ENCODE results near the gene STMN1. TPM values are rescaled to one million over a fixed set of nuclear protein-coding genes. Genes with fewer than 3 reads are reported as not detected.

The STMN1 gene
- total and polyA plus RNA-seq, 10 donors = 40.3 to 174 (median 48.3) TPM

- Histone ChIP-seq H3K9me3 (no peaks in the 10 kb centered on the region), H3K27me3 (replicated peaks in 1 of 7) (peaks cover 0 to 5% (median 0%) of the 10 kb centered on the region in 7 donors), H3K27ac (no peak overlapping the region), H3K36me3 (peaks cover 0 to 10% (median 0%) of the 10 kb centered on the region in 6 donors), H3K4me3 (no peak overlapping the region), H3K4me1 (peaks cover 10 to 43% (median 24%) of the 10 kb centered on the region in 6 donors)
- WGBS, 5 donors = 84 to 95% (median 93%) methylated on average over 6 of the region's 6 CpGs
- TF ChIP-seq POLR2AphosphoS5 (IDR thresholded peaks at IDR 0.05) = no peak
- no peak for TF ChIP-seq POLR2A (IDR thresholded peaks at IDR 0.05)
- TF ChIP-seq CTCF (IDR thresholded peaks at IDR 0.05 in 8 of 11, conservative IDR thresholded peaks at IDR 0.05 in 3 of 11) = no peak
- no peak for DNase-seq
- intact Hi-C loops (cut with DNase I; ENCODE audit: low total_unique reads) = no loop called here
Measured at GRCh38 chr1:25907601-25908000, 1.4 kb upstream of the STMN1 start.

- DNase-seq = no peak
- Histone ChIP-seq H3K27me3 (replicated peaks in 1 of 7) (peaks cover 0 to 5% (median 0%) of the 10 kb centered on the region in 7 donors), H3K9me3 (no peaks in the 10 kb centered on the region), H3K4me3 (peak overlapping the region; percentile 67 to 94 (median 84)), H3K4me1 (peaks cover 10 to 43% (median 24%) of the 10 kb centered on the region in 6 donors), H3K27ac (peak overlapping the region in 5 of 8 donors; percentile 71 to 81 (median 80)), H3K36me3 (peaks cover 0 to 19% (median 0%) of the 10 kb centered on the region in 6 donors)
- TF ChIP-seq POLR2A (IDR thresholded peaks at IDR 0.05) (no peak), CTCF (IDR thresholded peaks at IDR 0.05 in 8 of 11, conservative IDR thresholded peaks at IDR 0.05 in 3 of 11) (no peak), POLR2AphosphoS5 (IDR thresholded peaks at IDR 0.05) (no peak)
- WGBS, 5 donors = 19 to 62% (median 23%) methylated on average over 6 to 34 of the region's 34 CpGs
- intact Hi-C loops (cut with DNase I; ENCODE audit: low total_unique reads) = no loop called here
Measured at GRCh38 chr1:25906644-25907300, 553 bp upstream of the STMN1 start.

GRCh38 chr1:25904943-25905679 is 1.1 kb downstream of the STMN1 start:
- intact Hi-C loops (cut with DNase I; ENCODE audit: low total_unique reads) = no loop called here
- Histone ChIP-seq H3K36me3 (peaks cover 0 to 35% (median 6%) of the 10 kb centered on the region in 6 donors), H3K27me3 (replicated peaks in 1 of 7) (peaks cover 0 to 5% (median 0%) of the 10 kb centered on the region in 7 donors), H3K27ac (peak overlapping the region in 7 of 8 donors; percentile 41 to 81 (median 79)), H3K4me1 (peaks cover 10 to 43% (median 24%) of the 10 kb centered on the region in 6 donors), H3K9me3 (no peaks in the 10 kb centered on the region), H3K4me3 (peak overlapping the region; percentile 67 to 94 (median 84))
- peak in 1 of 11 experiments; percentile 15 for TF ChIP-seq CTCF (IDR thresholded peaks at IDR 0.05 in 8 of 11, conservative IDR thresholded peaks at IDR 0.05 in 3 of 11)
- TF ChIP-seq POLR2AphosphoS5 (IDR thresholded peaks at IDR 0.05) = peak in 2 of 3 donors; percentile 39 to 50
- TF ChIP-seq POLR2A (IDR thresholded peaks at IDR 0.05) = no peak
- peak; percentile 98 for DNase-seq
- 0 to 3% (median 1%) methylated on average over 19 to 34 of the region's 34 CpGs for WGBS, 5 donors

- peaks cover 0 to 46% (median 12%) of the 10 kb centered on the region in 6 donors for H3K36me3 ChIP-seq
- no peaks in the 10 kb centered on the region for H3K9me3 ChIP-seq
- H3K27me3 ChIP-seq (replicated peaks in 1 of 7) = peaks cover 0 to 5% (median 0%) of the 10 kb centered on the region in 7 donors
- DNase-seq = no peak
- TF ChIP-seq POLR2AphosphoS5 (IDR thresholded peaks at IDR 0.05) = no peak
- no peak for TF ChIP-seq CTCF (IDR thresholded peaks at IDR 0.05 in 8 of 11, conservative IDR thresholded peaks at IDR 0.05 in 3 of 11)
- no peak for TF ChIP-seq POLR2A (IDR thresholded peaks at IDR 0.05)
- WGBS, 5 donors = 70 to 80% (median 78%) methylated on average over 3 of the region's 3 CpGs
- no peak overlapping the region for H3K27ac ChIP-seq
- no peak overlapping the region for H3K4me3 ChIP-seq
- peaks cover 10 to 43% (median 24%) of the 10 kb centered on the region in 6 donors for H3K4me1 ChIP-seq
- intact Hi-C loops (cut with DNase I; ENCODE audit: low total_unique reads) = no loop called here
Measured at GRCh38 chr1:25903986-25904385, 2.2 kb downstream of the STMN1 start.
